ENCODE data around the gene MAP7D3. TPM values are rescaled to one million over a fixed set of nuclear protein-coding genes. Genes with fewer than 3 reads are reported as not detected.

Gene MAP7D3
- total and polyA plus RNA-seq, 2 of the 8 experiments (the other 6 are each of a cell fraction or from before 2014, with no cell fraction given): 4.8 to 19.6 TPM

DNA sequence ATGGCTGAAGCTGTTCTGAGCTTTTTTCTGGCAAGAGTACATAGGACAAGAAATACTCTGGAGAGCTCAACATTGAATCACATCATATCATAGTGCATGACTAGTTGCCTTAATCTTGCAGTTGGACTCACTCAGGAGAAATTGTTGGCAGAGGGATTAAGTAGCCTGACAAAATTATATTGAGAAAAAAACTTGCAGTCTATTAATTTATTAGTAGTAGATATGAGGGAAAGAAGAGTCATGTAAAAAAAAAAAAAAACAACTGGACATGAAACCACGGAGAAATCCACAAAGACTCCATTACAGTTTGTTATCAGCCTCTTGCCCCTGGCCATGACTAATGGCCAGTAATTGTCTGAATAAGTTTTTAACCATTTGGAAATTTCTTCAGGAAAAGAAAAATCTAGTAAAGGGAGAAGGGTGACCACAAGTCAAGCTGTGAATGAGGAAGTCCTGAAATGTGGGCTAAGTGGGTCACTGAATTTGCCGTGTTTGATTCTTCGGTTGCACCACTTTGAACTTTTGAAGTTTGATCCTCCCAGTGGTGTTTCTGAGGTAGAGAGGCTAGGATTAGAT, 58.3 kb downstream of the MAP7D3 start:
- Histone ChIP-seq H2BK15ac (ENCODE audit: low read length) (no peak overlapping the region), H3K4me2 (ENCODE audit: insufficient read depth in 1 of 2, low read depth in 2 of 2, low read length in 2 of 2) (no peak overlapping the region), H3K18ac (ENCODE audit: extremely low read depth, low read length) (no peak overlapping the region), H2BK120ac (replicated peaks; ENCODE audit: low read depth, low read length) (no peak overlapping the region), H3K36me3 (ENCODE audit: control insufficient read depth in 2 of 4, insufficient read depth in 4 of 4, low read length in 3 of 4) (no peaks in the 10 kb centered on the region), H4K5ac (ENCODE audit: insufficient read length, low read depth, low read length) (no peak overlapping the region), H2BK5ac (ENCODE audit: low read depth, low read length) (no peak overlapping the region), H3K4me1 (replicated peaks in 1 of 4; ENCODE audit: control insufficient read depth in 3 of 4, insufficient read depth in 4 of 4, low read length in 3 of 4) (no peaks in the 10 kb centered on the region), H3K27me3 (replicated peaks in 1 of 4; ENCODE audit: control insufficient read depth in 3 of 4, extremely low read depth in 1 of 4, insufficient read depth in 3 of 4, low read length in 3 of 4) (no peaks in the 10 kb centered on the region), H3K27ac (ENCODE audit: low read depth, low read length) (no peak overlapping the region), H2AFZ (ENCODE audit: low read length) (no peak overlapping the region), H3K9me3 (ENCODE audit: insufficient read depth in 2 of 2, low read depth in 1 of 2, low read length in 1 of 2) (no peaks in the 10 kb centered on the region), H3K4me3 (ENCODE audit: extremely low read depth in 1 of 4, insufficient read depth in 2 of 4, low read depth in 3 of 4, low read length in 4 of 4) (no peak overlapping the region), H3K4ac (replicated peaks; ENCODE audit: insufficient read length, low read depth, low read length) (no peak overlapping the region), H2BK12ac (ENCODE audit: low read depth, low read length) (no peak overlapping the region), H3K79me1 (ENCODE audit: low read depth, low read length) (no peaks in the 10 kb centered on the region), H3K79me2 (ENCODE audit: control insufficient read depth in 1 of 2, insufficient read depth in 2 of 2, low read length in 2 of 2) (no peaks in the 10 kb centered on the region), H2BK20ac (ENCODE audit: low read length) (no peak overlapping the region), H3K9ac (replicated peaks in 1 of 4; ENCODE audit: extremely low read depth in 1 of 4, low read depth in 3 of 4, low read length in 3 of 4) (no peak overlapping the region), H3K23me2 (ENCODE audit: low read depth, low read length) (no peaks in the 10 kb centered on the region), H3K23ac (ENCODE audit: insufficient read length) (no peak overlapping the region), H4K20me1 (replicated peaks in 1 of 2; ENCODE audit: control insufficient read depth in 1 of 2, insufficient read depth in 2 of 2, low read length in 2 of 2) (peaks cover 0 to 2% of the 10 kb centered on the region in 2 experiments), H4K91ac (replicated peaks; ENCODE audit: insufficient read length, low read length) (no peak overlapping the region), H3K56ac (replicated peaks; ENCODE audit: insufficient read length, low read depth, low read length) (no peak overlapping the region), H3K14ac (ENCODE audit: insufficient read length) (no peak overlapping the region), H2AK5ac (ENCODE audit: low read depth, low read length) (no peak overlapping the region), H4K8ac (ENCODE audit: extremely low read depth, insufficient read depth, low read length) (no peak overlapping the region)
- POLR2A ChIA-PET (ENCODE audit: partially characterized antibody): no interaction called here
- CTCF ChIA-PET (ENCODE audit: partially characterized antibody): interaction anchor here (1.5 kb wide), 1 partner anchor 30 kb away, joined by 4 read pairs; no protein-coding TSS in a partner anchor
- WGBS, 2 experiments (ENCODE audit: extremely low coverage in 1 of 2, insufficient coverage in 1 of 2, insufficient read length in 1 of 2, insufficient replicate concordance in 2 of 2, low coverage in 1 of 2, low lambda C conversion rate in 2 of 2, missing lambda C conversion rate in 1 of 2): 91% methylated on average over 2 of the region's 3 CpGs; no CpG with 5 or more reads in 1 of the 2 experiments
- DNase-seq (ENCODE audit: low read depth in 1 of 2, low spot score in 2 of 2): no peak
- no peak for FAIRE-seq
- TF ChIP-seq USF2 (IDR thresholded peaks at IDR 0.05; ENCODE audit: low read length): no peak
- no peak for TF ChIP-seq FOSL1 (IDR thresholded peaks at IDR 0.05; ENCODE audit: insufficient read depth, low read depth, low read length)
- no peak for TF ChIP-seq HDAC6 (IDR thresholded peaks at IDR 0.05; ENCODE audit: low read depth, low read length)
- no peak for TF ChIP-seq MAX (IDR thresholded peaks at IDR 0.05)
- no peak for TF ChIP-seq EP300 (IDR thresholded peaks at IDR 0.05; ENCODE audit: borderline replicate concordance in 1 of 2, low read depth in 2 of 2, low read length in 2 of 2)
- no peak for TF ChIP-seq MAFK (IDR thresholded peaks at IDR 0.05; ENCODE audit: low read depth, low read length)
- no peak for TF ChIP-seq KDM4A (IDR thresholded peaks at IDR 0.05; ENCODE audit: low read depth, low read length, severe bottlenecking)
- no peak for TF ChIP-seq SP1 (IDR thresholded peaks at IDR 0.05; ENCODE audit: low read depth, low read length)
- no peak for TF ChIP-seq BRCA1 (IDR thresholded peaks at IDR 0.05; ENCODE audit: low read depth, low read length)
- TF ChIP-seq SIN3A (conservative IDR thresholded peaks at IDR 0.05 in 1 of 2, IDR thresholded peaks at IDR 0.05 in 1 of 2; ENCODE audit: low read depth in 1 of 2, low read length in 2 of 2): no peak
- TF ChIP-seq RFX5 (IDR thresholded peaks at IDR 0.05; ENCODE audit: borderline replicate concordance, low read depth, low read length): no peak
- no peak for TF ChIP-seq SIX5 (IDR thresholded peaks at IDR 0.05; ENCODE audit: low read depth, low read length)
- TF ChIP-seq ASH2L (IDR thresholded peaks at IDR 0.05; ENCODE audit: low read length): no peak
